ENCODE results near the gene PRND.
"Not testable (repeated sequence)": the region's sequence is repeated elsewhere in the genome, so short reads cannot be mapped to it uniquely, and the experiment has no call there.

GRCh38 chr20:4706941-4707340 lies 14.8 kb upstream of the PRND start:
- TF ChIP-seq CTCF (conservative IDR thresholded peaks at IDR 0.05); EZH2 (IDR thresholded peaks at IDR 0.05; ENCODE audit: low read depth): not testable (repeated sequence)

Data from PC-9 (cell line).